HEK293 (cell line): ENCODE measurements around the gene FAT2.

Experiments used
- CTCF ChIA-PET: fragments of 350-600 bp; formaldehyde crosslinking; extraction: SDS; loops from one replicate; lab custom pipeline; 2021; ENCODE audit warnings: antibody characterized with exemption; lab: Yijun Ruan, JAX
- POLR2A ChIA-PET: fragments of 300-600 bp; formaldehyde crosslinking; extraction: SDS; loops from one replicate; lab custom pipeline; 2020; ENCODE audit warnings: antibody characterized with exemption, inconsistent platforms; lab: Yijun Ruan, JAX
- H3K27ac ChIP-seq: fragments of 200-500 bp; sonication (Bioruptor generic); 2 replicates; pipeline ENCODE4 v1.5.1; 2014; ENCODE audit warnings: low read depth, low read length, control low read depth, inconsistent platforms; ENCODE audit errors: extremely low read depth
- H3K36me3 ChIP-seq, 2 experiments: fragments of 200-500 bp in 1 of 2; sonication (Bioruptor generic) in 1 of 2; 1 replicate in 1 of 2; 2 replicates in 1 of 2; pipeline ENCODE4 v1.5.1; 2014 to 2017; ENCODE audit warnings: inconsistent platforms in 2 of 2, low read length in 2 of 2; ENCODE audit not compliant: control insufficient read depth in 2 of 2, insufficient read depth in 1 of 2
- H3K4me1 ChIP-seq: fragments of 200-500 bp; sonication (Bioruptor generic); 2 replicates; pipeline ENCODE4 v1.5.1; 2014; ENCODE audit warnings: mild to moderate bottlenecking, low read length, inconsistent platforms; ENCODE audit not compliant: control insufficient read depth, insufficient read depth
- H3K4me3 ChIP-seq: 2 replicates; pipeline ENCODE4 v1.5.1; 2011; ENCODE audit warnings: low read depth, mild to moderate bottlenecking, control low read depth, low read length, moderate library complexity
- H3K9me3 ChIP-seq: fragments of 200-500 bp; sonication (Bioruptor generic); 2 replicates; pipeline ENCODE4 v1.5.1; 2014; ENCODE audit warnings: low read depth, low read length, inconsistent platforms; ENCODE audit not compliant: control insufficient read depth, insufficient read depth
- HOXC10 ChIP-seq: sonication (generic); formaldehyde crosslinking; IDR thresholded peaks from 2 replicates; pipeline ENCODE4 v1.8.1; 2023; ENCODE audit warnings: mild to moderate bottlenecking, missing genetic modification reagents
- KLF16 ChIP-seq: fragments of 450-650 bp; formaldehyde crosslinking; IDR thresholded peaks from 2 replicates; pipeline ENCODE4 v1.5.1; 2017; ENCODE audit warnings: missing biosample characterization, missing genetic modification characterization
- KLF8 ChIP-seq: fragments of 450-650 bp; formaldehyde crosslinking; IDR thresholded peaks from 2 replicates; pipeline ENCODE4 v1.5.1; 2016; ENCODE audit warnings: missing biosample characterization, missing genetic modification characterization
- PRDM10 ChIP-seq: fragments of 450-650 bp; formaldehyde crosslinking; IDR thresholded peaks from 2 replicates; pipeline ENCODE4 v1.5.1; 2016; ENCODE audit warnings: missing biosample characterization, missing genetic modification characterization
- SCRT2 ChIP-seq: fragments of 450-650 bp; formaldehyde crosslinking; IDR thresholded peaks from 2 replicates; pipeline ENCODE4 v1.5.1; 2016; ENCODE audit warnings: missing biosample characterization, missing genetic modification characterization
- ZBTB21 ChIP-seq: fragments of 450-650 bp; formaldehyde crosslinking; IDR thresholded peaks from 2 replicates; pipeline ENCODE4 v1.5.1; 2017; ENCODE audit warnings: missing biosample characterization, missing genetic modification characterization
- ZFHX2 ChIP-seq: fragments of 450-650 bp; formaldehyde crosslinking; conservative IDR thresholded peaks from 2 replicates; pipeline ENCODE4 v1.5.1; 2016; ENCODE audit warnings: missing biosample characterization, missing genetic modification characterization
- ZNF133 ChIP-seq: fragments of 450-650 bp; formaldehyde crosslinking; IDR thresholded peaks from 2 replicates; pipeline ENCODE4 v1.5.1; 2016; ENCODE audit warnings: missing biosample characterization, missing genetic modification characterization
- ZNF19 ChIP-seq: fragments of 450-650 bp; formaldehyde crosslinking; IDR thresholded peaks from 2 replicates; pipeline ENCODE4; 2016; ENCODE audit warnings: missing biosample characterization, missing genetic modification characterization, low read depth
- ZNF239 ChIP-seq: fragments of 450-650 bp; formaldehyde crosslinking; IDR thresholded peaks from 2 replicates; pipeline ENCODE4 v1.5.1; 2016; ENCODE audit warnings: missing biosample characterization, missing genetic modification characterization
- ZNF266 ChIP-seq: fragments of 450-650 bp; formaldehyde crosslinking; IDR thresholded peaks from 2 replicates; pipeline ENCODE4 v1.5.1; 2016; ENCODE audit warnings: missing biosample characterization, missing genetic modification characterization, low read depth
- ZNF518A ChIP-seq: fragments of 450-650 bp; formaldehyde crosslinking; conservative IDR thresholded peaks from 2 replicates; pipeline ENCODE4 v1.5.1; 2016; ENCODE audit warnings: low read depth, missing biosample characterization, missing genetic modification characterization
- ZNF530 ChIP-seq: fragments of 450-650 bp; formaldehyde crosslinking; IDR thresholded peaks from 2 replicates; pipeline ENCODE4 v1.5.1; 2016; ENCODE audit warnings: low read depth, missing biosample characterization, missing genetic modification characterization
- ZNF548 ChIP-seq: fragments of 450-650 bp; formaldehyde crosslinking; IDR thresholded peaks from 2 replicates; pipeline ENCODE4 v1.5.1; 2016; ENCODE audit warnings: missing biosample characterization, missing genetic modification characterization
- ZNF639 ChIP-seq: fragments of 450-650 bp; formaldehyde crosslinking; IDR thresholded peaks from 2 replicates; pipeline ENCODE4 v1.5.1; 2016; ENCODE audit warnings: missing biosample characterization, missing genetic modification characterization
- ZNF645 ChIP-seq: fragments of 450-650 bp; formaldehyde crosslinking; IDR thresholded peaks from 2 replicates; pipeline ENCODE4; 2016; ENCODE audit warnings: missing biosample characterization, missing genetic modification characterization
- ZNF654 ChIP-seq: fragments of 450-650 bp; formaldehyde crosslinking; IDR thresholded peaks from 2 replicates; pipeline ENCODE4 v1.5.1; 2016; ENCODE audit warnings: low read depth, missing biosample characterization, missing genetic modification characterization
- ZNF76 ChIP-seq: fragments of 450-650 bp; formaldehyde crosslinking; IDR thresholded peaks from 2 replicates; pipeline ENCODE4; 2016; ENCODE audit warnings: low read depth, missing biosample characterization, missing genetic modification characterization, borderline replicate concordance
- TF ChIP-seq, protein P1 (sequence below): fragments of 450-650 bp; formaldehyde crosslinking; IDR thresholded peaks from 2 replicates; pipeline ENCODE4 v1.5.1; 2016; ENCODE audit warnings: missing biosample characterization, missing genetic modification characterization
- TF ChIP-seq, protein P2 (sequence below): fragments of 450-650 bp; formaldehyde crosslinking; IDR thresholded peaks from 2 replicates; pipeline ENCODE4 v1.5.0; 2017; ENCODE audit warnings: missing biosample characterization, missing genetic modification characterization, borderline replicate concordance
- TF ChIP-seq, protein P3 (sequence below): fragments of 450-650 bp; formaldehyde crosslinking; IDR thresholded peaks from 2 replicates; pipeline ENCODE4 v1.5.1; 2016; ENCODE audit warnings: missing biosample characterization, missing genetic modification characterization

FAT2 gene

DNA sequence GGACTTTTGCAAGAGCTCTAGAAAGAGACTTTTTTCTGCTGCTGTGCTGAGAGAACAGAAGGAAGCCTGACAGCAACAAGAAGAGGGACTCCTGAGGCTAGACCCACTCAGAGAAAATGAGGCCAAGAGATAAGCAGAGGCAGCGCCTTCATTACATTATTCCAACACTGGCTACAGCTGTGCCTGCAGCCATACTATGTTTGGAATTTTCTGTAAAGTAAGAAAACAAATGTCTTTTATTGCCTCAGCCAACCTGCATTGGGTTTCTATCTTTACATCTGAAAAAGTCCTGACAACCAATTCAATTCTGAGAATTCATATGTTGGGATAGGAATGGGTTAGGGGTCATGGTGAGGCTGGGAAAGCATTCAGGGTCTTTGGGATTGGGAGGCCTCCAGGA is 33.7 kb downstream of the FAT2 start (continued):
- TF ChIP-seq, protein P1, sequence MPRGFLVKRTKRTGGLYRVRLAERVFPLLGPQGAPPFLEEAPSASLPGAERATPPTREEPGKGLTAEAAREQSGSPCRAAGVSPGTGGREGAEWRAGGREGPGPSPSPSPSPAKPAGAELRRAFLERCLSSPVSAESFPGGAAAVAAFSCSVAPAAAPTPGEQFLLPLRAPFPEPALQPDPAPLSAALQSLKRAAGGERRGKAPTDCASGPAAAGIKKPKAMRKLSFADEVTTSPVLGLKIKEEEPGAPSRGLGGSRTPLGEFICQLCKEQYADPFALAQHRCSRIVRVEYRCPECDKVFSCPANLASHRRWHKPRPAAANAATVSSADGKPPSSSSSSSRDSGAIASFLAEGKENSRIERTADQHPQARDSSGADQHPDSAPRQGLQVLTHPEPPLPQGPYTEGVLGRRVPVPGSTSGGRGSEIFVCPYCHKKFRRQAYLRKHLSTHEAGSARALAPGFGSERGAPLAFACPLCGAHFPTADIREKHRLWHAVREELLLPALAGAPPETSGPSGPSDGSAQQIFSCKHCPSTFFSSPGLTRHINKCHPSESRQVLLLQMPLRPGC (tag by site-specific recombination) = no peak
- TF ChIP-seq ZNF76 (tag by site-specific recombination) (no peak), ZNF266 (tag by site-specific recombination) (no peak), SCRT2 (no peak), ZBTB21 (tag by site-specific recombination) (no peak), KLF16 (no peak), ZNF645 (tag by site-specific recombination) (no peak)

DNA sequence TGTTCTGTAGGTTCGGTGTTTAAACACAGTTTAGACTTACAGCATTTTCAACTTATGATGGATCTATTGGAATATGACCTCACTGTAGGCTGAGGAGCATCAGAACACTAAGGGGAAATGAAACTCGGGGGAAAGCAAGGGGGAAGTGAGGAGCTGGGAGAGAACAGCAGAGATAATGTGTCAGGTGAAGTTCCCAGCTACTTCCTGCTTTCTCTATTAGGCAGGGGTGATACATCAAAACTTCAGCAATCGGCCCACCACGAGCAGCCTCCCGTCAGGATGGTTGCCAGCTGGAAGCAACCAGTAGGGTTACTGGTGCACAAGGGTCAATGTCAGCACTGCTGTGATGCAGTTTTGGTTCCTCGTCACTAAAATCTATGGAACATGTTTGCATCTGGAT is 34.3 kb downstream of the FAT2 start:
- POLR2A ChIA-PET = no interaction called here
- no peaks in the 10 kb centered on the region for H3K36me3 ChIP-seq
- no peaks in the 10 kb centered on the region for H3K9me3 ChIP-seq
- CTCF ChIA-PET = no interaction called here
- H3K4me3 ChIP-seq = no peak overlapping the region
- no peak overlapping the region for H3K27ac ChIP-seq
- H3K4me1 ChIP-seq = no peaks in the 10 kb centered on the region
- TF ChIP-seq ZNF133 = no peak
- no peak for TF ChIP-seq ZFHX2 (tag by site-specific recombination)
- TF ChIP-seq ZNF654 (tag by site-specific recombination) = no peak
- TF ChIP-seq, protein P2, sequence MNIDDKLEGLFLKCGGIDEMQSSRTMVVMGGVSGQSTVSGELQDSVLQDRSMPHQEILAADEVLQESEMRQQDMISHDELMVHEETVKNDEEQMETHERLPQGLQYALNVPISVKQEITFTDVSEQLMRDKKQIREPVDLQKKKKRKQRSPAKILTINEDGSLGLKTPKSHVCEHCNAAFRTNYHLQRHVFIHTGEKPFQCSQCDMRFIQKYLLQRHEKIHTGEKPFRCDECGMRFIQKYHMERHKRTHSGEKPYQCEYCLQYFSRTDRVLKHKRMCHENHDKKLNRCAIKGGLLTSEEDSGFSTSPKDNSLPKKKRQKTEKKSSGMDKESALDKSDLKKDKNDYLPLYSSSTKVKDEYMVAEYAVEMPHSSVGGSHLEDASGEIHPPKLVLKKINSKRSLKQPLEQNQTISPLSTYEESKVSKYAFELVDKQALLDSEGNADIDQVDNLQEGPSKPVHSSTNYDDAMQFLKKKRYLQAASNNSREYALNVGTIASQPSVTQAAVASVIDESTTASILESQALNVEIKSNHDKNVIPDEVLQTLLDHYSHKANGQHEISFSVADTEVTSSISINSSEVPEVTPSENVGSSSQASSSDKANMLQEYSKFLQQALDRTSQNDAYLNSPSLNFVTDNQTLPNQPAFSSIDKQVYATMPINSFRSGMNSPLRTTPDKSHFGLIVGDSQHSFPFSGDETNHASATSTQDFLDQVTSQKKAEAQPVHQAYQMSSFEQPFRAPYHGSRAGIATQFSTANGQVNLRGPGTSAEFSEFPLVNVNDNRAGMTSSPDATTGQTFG (tag by site-specific recombination) = no peak
- no peak for TF ChIP-seq ZNF548
- TF ChIP-seq ZNF530 = no peak
- no peak for TF ChIP-seq ZNF518A (tag by site-specific recombination)
- no peak for TF ChIP-seq ZNF239
- TF ChIP-seq PRDM10 (tag by site-specific recombination) = no peak
- TF ChIP-seq, protein P3, sequence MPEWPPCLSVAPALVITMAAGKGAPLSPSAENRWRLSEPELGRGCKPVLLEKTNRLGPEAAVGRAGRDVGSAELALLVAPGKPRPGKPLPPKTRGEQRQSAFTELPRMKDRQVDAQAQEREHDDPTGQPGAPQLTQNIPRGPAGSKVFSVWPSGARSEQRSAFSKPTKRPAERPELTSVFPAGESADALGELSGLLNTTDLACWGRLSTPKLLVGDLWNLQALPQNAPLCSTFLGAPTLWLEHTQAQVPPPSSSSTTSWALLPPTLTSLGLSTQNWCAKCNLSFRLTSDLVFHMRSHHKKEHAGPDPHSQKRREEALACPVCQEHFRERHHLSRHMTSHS (tag by site-specific recombination) = no peak
- TF ChIP-seq ZNF19 (tag by site-specific recombination) = no peak
- TF ChIP-seq HOXC10 (CRISPR knock-in tag) = no peak
- TF ChIP-seq ZNF639 (tag by site-specific recombination) = no peak
- no peak for TF ChIP-seq KLF8
